MM.1S (cell line): ENCODE results near the gene KCNH4.

ENCODE experiments used
- CTCF ChIP-seq: fragments of 300-600 bp; sonication (generic); IDR thresholded peaks from 2 replicates; pipeline ENCODE4 v1.5.1; 2016; ENCODE audit warnings: antibody characterized with exemption, low read length, mixed read lengths
- EZH2 ChIP-seq: fragments of 300-600 bp; sonication (generic); optimal IDR thresholded peaks from 2 replicates; pipeline ENCODE3; 2017; ENCODE audit warnings: low read depth, mild to moderate bottlenecking, antibody characterized with exemption, low read length, mixed read lengths
- EZH2phosphoT487 ChIP-seq: fragments of 300-600 bp; sonication (generic); IDR thresholded peaks from 2 replicates; pipeline ENCODE4 v1.6.1; 2018; ENCODE audit warnings: antibody characterized with exemption, low read length

GRCh38 chr17:42117397-42118125, 63.4 kb downstream of the KCNH4 start:
- TF ChIP-seq CTCF (no peak), EZH2phosphoT487 (no peak), EZH2 (no peak)
